Effector memory CD4-positive, alpha-beta T cell (primary cell): ENCODE measurements around the gene DYNC1I1.

Experiments used
- DNase-seq, 3 donors: peaks; one replicate each; pipeline ENCODE4 v3.0.0-alpha.2; 2020
- H3K27ac ChIP-seq: 2 replicates; pipeline ENCODE4 v1.7.0; 2013; ENCODE audit warnings: mild to moderate bottlenecking, low read length, moderate library complexity; ENCODE audit not compliant: insufficient read depth, poor library complexity, severe bottlenecking
- H3K27me3 ChIP-seq: replicated peaks from 2 replicates; pipeline ENCODE4 v1.7.0; 2013; ENCODE audit warnings: mild to moderate bottlenecking, low read length; ENCODE audit not compliant: insufficient read depth, control insufficient read depth, poor library complexity, severe bottlenecking
- H3K36me3 ChIP-seq: 2 replicates; pipeline ENCODE4 v1.7.0; 2013; ENCODE audit warnings: mild to moderate bottlenecking, low read length, moderate library complexity; ENCODE audit not compliant: control insufficient read depth, insufficient read depth
- H3K4me1 ChIP-seq: 2 replicates; pipeline ENCODE4 v1.7.0; 2013; ENCODE audit warnings: low read length, mild to moderate bottlenecking; ENCODE audit not compliant: control insufficient read depth, insufficient read depth, poor library complexity, severe bottlenecking
- H3K4me3 ChIP-seq: 2 replicates; pipeline ENCODE4 v1.7.0; 2013; ENCODE audit warnings: low read length, low read depth, mild to moderate bottlenecking; ENCODE audit not compliant: insufficient read depth, poor library complexity, severe bottlenecking
- H3K9me3 ChIP-seq: 2 replicates; pipeline ENCODE4 v1.7.0; 2013; ENCODE audit warnings: mild to moderate bottlenecking, low read length, moderate library complexity; ENCODE audit not compliant: control insufficient read depth

Gene DYNC1I1

DNA sequence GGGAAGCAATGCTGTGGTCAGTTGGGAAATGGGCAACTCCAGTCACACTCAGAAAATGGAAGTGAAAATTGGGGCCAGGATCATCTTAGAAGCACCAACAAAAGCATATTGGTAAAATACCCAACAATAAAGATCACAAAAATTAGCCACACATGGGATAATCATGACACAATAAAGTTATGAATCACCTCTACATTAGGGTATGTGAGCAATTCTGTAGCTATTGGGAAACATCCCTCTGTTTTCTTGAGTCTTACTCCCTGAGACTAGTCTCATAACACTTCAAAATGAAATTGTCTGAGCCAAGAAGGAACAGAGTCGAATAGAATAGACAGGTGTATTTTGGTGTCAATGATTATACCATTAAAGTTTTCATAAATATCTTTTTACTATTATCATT is 178.3 kb downstream of the DYNC1I1 start:
- Histone ChIP-seq H3K9me3 (no peaks in the 10 kb centered on the region), H3K4me3 (no peak overlapping the region), H3K27ac (no peak overlapping the region), H3K36me3 (no peaks in the 10 kb centered on the region), H3K4me1 (no peaks in the 10 kb centered on the region), H3K27me3 (no peaks in the 10 kb centered on the region)
- DNase-seq, result no peak

DNA sequence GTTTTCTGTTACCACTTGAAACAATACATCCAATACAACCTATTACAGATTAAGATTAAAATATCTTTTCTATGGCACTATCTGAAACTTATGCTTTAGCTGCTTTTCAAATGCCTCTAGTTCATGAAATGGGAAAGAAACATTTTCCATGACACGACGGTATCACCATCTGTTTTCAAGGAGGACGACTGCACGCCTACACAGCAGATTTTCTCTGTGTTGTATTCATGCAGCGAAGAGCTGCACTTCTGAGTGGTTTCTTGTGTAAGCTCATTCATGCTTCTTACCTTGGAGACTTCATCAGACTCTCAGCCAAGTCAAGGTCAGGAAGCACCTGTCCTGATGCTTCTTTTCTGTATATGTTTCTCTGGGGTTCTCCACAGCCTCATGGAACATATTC is 179.2 kb downstream of the DYNC1I1 start:
- no peaks in the 10 kb centered on the region for H3K9me3 ChIP-seq

DNA sequence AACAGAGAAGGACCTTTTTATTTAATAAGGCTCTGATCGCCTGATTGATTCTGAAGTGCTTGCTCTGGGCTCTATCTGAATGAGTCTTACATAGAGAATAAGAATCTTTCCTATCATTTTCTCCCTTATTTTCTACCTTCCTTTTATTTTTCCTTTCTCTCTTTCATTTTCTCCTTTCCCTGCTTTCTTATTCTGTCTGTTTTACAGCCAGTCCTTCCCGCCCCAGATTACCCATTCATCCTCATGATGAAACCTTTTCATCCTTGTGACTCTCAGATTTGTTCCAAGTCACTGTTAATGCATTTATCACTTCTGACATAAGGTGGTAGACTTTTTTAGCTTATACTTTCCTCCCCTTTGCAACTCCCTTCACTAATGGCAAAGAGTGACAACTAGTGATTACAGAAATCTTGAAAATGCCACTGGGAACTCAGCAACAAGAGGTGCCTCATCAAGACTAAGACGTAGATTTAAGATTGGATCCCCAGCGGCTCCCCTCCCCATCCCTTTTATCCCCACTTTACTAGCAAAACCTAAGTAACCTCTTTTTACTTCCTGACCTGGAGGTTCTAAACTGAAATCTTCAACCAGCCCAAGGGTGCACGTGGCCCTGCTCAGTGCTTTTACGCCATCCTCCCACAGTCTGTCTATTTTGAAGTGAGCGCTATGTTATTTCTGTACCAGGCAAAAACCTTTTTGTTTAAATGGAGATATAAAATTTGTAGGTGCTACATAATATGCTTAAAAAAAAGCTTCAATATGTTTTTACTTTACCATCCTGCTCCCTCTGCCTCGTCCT is 179.8 kb downstream of the DYNC1I1 start:
- Histone ChIP-seq H3K27ac (no peak overlapping the region), H3K27me3 (no peaks in the 10 kb centered on the region), H3K4me3 (no peak overlapping the region), H3K9me3 (no peaks in the 10 kb centered on the region), H3K4me1 (no peaks in the 10 kb centered on the region), H3K36me3 (no peaks in the 10 kb centered on the region)
- DNase-seq, result no peak

More for the DNA sequence above, 179.2 kb downstream of the DYNC1I1 start:
- Histone ChIP-seq H3K27me3 (no peaks in the 10 kb centered on the region), H3K4me1 (no peaks in the 10 kb centered on the region), H3K27ac (no peak overlapping the region), H3K4me3 (no peak overlapping the region), H3K36me3 (no peaks in the 10 kb centered on the region)
- DNase-seq, result no peak

DNA sequence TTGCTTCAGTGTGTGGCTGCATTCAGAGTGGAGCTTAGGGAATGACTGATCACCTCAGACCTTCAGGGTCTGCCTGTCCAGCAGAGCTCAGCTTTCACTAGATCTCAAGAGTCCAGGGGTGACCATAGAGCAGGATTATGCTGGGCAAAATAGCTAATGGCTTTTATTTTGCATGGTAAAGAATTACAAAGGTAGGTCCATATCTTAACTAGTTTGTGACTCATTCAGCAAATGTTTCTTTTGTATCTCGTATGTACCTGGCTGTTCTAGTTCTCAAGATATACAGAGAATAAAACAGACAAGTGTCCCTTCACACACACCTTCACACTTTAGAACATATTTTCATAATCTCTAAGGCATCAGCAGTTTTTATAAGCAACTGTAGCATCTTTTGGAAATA is 180.5 kb downstream of the DYNC1I1 start:
- Histone ChIP-seq H3K27ac (no peak overlapping the region), H3K27me3 (no peaks in the 10 kb centered on the region), H3K9me3 (no peaks in the 10 kb centered on the region), H3K4me3 (no peak overlapping the region), H3K4me1 (no peaks in the 10 kb centered on the region), H3K36me3 (no peaks in the 10 kb centered on the region)
- no peak for DNase-seq

DNA sequence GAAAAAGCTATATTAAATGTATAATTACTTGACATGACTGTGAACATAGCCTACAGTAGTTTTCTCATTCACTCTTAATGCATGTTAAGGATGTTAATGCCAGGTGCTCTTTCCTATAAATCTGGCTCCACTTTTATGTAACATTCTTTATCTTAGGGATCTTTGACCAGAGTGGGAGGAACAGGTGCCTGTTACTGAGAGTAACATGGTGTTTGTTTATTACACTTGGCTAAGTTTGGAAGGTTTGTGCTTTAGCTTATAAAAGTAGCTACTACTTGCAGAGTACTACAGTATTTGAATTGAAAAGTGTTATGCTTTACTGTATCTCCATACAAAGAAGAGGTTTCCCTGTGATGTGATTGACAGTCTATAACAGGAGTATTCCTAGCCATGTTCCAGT is 183.4 kb downstream of the DYNC1I1 start:
- no peaks in the 10 kb centered on the region for H3K4me1 ChIP-seq
- H3K27ac ChIP-seq, result no peak overlapping the region
- no peaks in the 10 kb centered on the region for H3K36me3 ChIP-seq
- H3K9me3 ChIP-seq, result no peaks in the 10 kb centered on the region
- DNase-seq, result no peak
- H3K27me3 ChIP-seq, result no peaks in the 10 kb centered on the region
- H3K4me3 ChIP-seq, result no peak overlapping the region

DNA sequence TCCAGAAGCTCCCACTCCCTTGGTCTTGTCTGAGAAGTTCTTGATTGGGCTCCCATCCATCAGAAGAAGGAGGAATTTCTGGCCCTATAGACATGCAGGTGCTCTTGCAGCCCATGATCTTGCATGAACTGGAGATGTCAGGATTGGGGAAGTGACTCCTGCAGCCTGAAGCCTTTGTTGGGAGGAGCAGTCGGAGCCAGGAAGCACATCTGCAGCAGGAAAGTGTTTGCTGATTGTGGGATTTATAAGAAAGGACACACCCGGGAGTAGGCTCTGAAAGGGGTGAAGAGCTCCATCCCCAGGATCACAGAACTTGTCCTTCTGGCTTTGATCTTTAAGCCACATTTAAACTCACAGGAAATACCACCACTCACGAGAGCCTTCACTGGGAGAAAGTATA is 185.2 kb downstream of the DYNC1I1 start:
- Histone ChIP-seq H3K4me1 (no peaks in the 10 kb centered on the region), H3K9me3 (no peaks in the 10 kb centered on the region), H3K36me3 (no peaks in the 10 kb centered on the region), H3K27ac (no peak overlapping the region), H3K4me3 (no peak overlapping the region), H3K27me3 (no peaks in the 10 kb centered on the region)
- no peak for DNase-seq

DNA sequence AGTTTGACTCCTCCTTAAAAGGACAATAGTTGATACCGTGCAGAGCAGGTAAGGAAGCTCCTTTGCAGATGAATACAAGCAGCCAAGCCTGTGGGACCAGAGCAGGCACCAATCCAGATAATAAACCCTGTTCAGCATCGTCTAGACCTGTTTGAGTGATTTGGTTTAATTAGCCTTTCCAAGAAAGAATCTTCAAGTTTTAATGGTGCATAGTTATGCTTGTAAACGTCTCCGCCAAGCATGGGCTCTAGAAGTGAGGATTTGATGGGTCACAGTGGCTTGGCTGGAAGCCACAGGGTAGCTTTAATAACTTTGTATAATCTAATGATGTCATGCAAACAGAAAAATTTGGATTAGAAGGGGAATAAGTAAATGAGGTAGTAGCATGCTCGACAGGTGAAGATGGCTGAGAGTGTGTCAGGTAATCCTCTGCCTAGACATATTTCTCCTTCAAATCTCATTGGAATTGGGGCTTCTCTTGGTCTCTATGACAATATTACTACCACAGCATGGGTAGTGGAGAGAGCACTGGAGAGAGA is 188.4 kb downstream of the DYNC1I1 start:
- Histone ChIP-seq H3K9me3 (no peaks in the 10 kb centered on the region), H3K27ac (no peak overlapping the region), H3K4me1 (no peaks in the 10 kb centered on the region), H3K4me3 (no peak overlapping the region), H3K36me3 (no peaks in the 10 kb centered on the region), H3K27me3 (no peaks in the 10 kb centered on the region)
- no peak for DNase-seq

DNA sequence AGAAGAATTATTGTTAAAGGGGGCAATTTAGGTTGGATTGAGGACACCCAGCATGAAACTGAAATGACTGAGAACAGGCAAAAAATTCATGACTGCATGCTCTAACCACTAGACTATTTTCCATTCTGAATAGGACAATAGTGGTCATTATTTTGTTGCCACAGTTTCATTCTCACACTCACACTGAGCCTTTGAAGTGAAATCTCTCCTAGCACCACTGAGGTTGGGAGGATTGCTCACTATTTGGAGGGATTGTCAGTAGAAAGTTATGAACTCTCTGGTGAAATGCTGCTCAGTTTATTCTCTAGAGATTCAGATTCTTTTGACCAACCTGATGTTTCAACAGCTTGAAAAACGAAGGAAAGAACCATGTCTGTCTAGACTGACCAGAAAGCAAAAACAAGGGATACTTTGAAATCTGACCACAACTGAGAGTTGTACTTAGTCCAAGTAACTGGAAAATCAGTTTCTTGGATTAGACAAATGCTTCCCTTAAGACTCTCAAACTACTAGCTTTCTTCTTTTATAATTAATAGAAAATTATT is 191.2 kb downstream of the DYNC1I1 start:
- Histone ChIP-seq H3K4me1 (no peaks in the 10 kb centered on the region), H3K27me3 (no peaks in the 10 kb centered on the region), H3K27ac (no peak overlapping the region), H3K9me3 (no peaks in the 10 kb centered on the region), H3K36me3 (no peaks in the 10 kb centered on the region), H3K4me3 (no peak overlapping the region)
- no peak for DNase-seq

DNA sequence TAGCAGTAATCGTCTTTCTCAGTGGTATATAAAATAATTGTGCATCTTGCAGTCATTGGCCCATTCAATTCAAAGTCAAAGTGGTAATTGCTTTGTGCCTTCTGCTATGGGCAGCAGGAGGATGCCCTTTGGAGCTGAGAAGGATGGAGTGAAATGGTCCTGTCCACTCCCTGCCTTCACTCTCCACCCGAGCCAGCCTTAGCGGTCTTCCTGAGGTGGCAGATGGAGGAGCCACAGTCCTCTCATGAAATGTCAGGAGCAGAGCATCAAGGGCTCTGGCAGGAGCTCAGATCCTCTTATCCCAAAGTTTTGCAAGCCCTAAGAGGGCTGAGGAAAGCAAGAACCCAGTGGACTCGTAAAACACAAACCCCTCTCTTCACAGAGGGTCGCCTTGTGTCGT is 199.4 kb downstream of the DYNC1I1 start:
- no peaks in the 10 kb centered on the region for H3K4me1 ChIP-seq
- no peak overlapping the region for H3K27ac ChIP-seq
- H3K36me3 ChIP-seq, result no peaks in the 10 kb centered on the region
- no peak for DNase-seq
- H3K9me3 ChIP-seq, result no peaks in the 10 kb centered on the region
- H3K27me3 ChIP-seq, result no peaks in the 10 kb centered on the region
- no peak overlapping the region for H3K4me3 ChIP-seq

DNA sequence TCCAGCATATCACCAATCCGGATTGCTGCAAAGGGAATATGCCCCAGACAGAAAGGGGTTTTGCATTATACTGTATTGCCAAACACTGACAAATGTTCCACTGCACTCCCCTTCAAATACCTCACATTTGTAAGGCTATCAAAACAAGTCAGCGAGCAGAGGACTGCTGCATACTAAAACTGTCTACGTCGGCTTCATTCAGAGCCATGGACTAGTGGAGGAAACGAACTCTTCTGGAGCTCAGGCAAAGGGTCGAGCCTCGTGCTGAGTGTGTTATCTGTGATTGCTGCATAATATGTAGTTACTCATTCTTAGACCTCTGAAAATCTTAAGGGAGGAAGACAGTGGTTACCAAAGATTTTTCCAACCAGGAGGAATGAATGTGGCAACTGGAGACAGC is 200.2 kb downstream of the DYNC1I1 start:
- H3K27ac ChIP-seq, result no peak overlapping the region
- H3K27me3 ChIP-seq, result no peaks in the 10 kb centered on the region
- no peaks in the 10 kb centered on the region for H3K36me3 ChIP-seq
- H3K9me3 ChIP-seq, result no peaks in the 10 kb centered on the region
- DNase-seq, result no peak
- H3K4me3 ChIP-seq, result no peak overlapping the region
- no peaks in the 10 kb centered on the region for H3K4me1 ChIP-seq
